Natural killer cell treated with Interleukin-12 subunit alpha and Interleukin-12 subunit beta and Interleukin-15 and Interleukin-18, amount 100 ng/mL, for 72 hours (primary cell): ENCODE measurements around the gene PPP1R15A. TPM values are rescaled to one million over a fixed set of nuclear protein-coding genes. Genes with fewer than 3 reads are reported as not detected.

Experiments used
- ATAC-seq, 2 donors: fragments of 150-1000 bp; cut with Tn5 transposase in 1 of 2; sonication (Bioruptor Pico), chemical (Tn5 transposase) in 1 of 2; 2 replicates each; pipeline ENCODE4 v1.10.0; 2021
- DNase-seq: peaks from one replicate; pipeline ENCODE4 v3.0.0; 2022; ENCODE audit warnings: low spot score
- H3K27ac Mint-ChIP-seq, 2 donors: 1 replicate in 1 of 2; 2 replicates in 1 of 2; pipeline ENCODE4 v1.8.0; 2022; ENCODE audit warnings: mixed read lengths in 2 of 2, mild to moderate bottlenecking in 1 of 2, moderate library complexity in 1 of 2
- H3K27me3 Mint-ChIP-seq, 2 donors: 1 replicate in 1 of 2; 2 replicates in 1 of 2; pipeline ENCODE4 v1.8.0; 2022; ENCODE audit warnings: mixed read lengths in 2 of 2
- H3K36me3 Mint-ChIP-seq: one replicate; pipeline ENCODE4 v1.8.0; 2022; ENCODE audit warnings: mixed read lengths
- H3K4me1 Mint-ChIP-seq, 2 donors: 1 replicate in 1 of 2; 2 replicates in 1 of 2; pipeline ENCODE4 v1.8.0; 2022; ENCODE audit warnings: low read depth in 2 of 2, mixed read lengths in 2 of 2, mild to moderate bottlenecking in 1 of 2
- H3K4me3 Mint-ChIP-seq: one replicate; pipeline ENCODE4 v1.8.0; 2022; ENCODE audit warnings: mixed read lengths
- H3K9me3 Mint-ChIP-seq: 2 replicates; pipeline ENCODE4 v1.8.0; 2022; ENCODE audit warnings: mixed read lengths
- total RNA-seq, 2 donors: library from RNA; stranded (reverse); gene quantifications; one replicate each; pipeline ENCODE4 v1.2.3, GENCODE V29; 2022

Gene PPP1R15A
- 100 to 1,000 TPM in 1 of 2 donors, 10 to 100 TPM in 1; 74.1 to 111 TPM for total RNA-seq

GRCh38 chr19:48872182-48872883 lies at the start of gene PPP1R15A:
TSS of gene PPP1R15A (plus strand) at chr19:48872421. CDS start at chr19:48873234, 813 bp downstream.
- peaks cover 4 to 8% of the 10 kb centered on the region in 2 donors for H3K27me3 Mint-ChIP-seq
- H3K36me3 Mint-ChIP-seq, result peaks cover 34% of the 10 kb centered on the region
- peak; percentile 74 to 84 for ATAC-seq
- peak within 1 kb of the TSS; percentile 100 for H3K4me3 Mint-ChIP-seq
- peak; percentile 97 for DNase-seq
- peak within 1 kb of the TSS; percentile 99 for H3K27ac Mint-ChIP-seq
- peaks cover 41 to 45% of the 10 kb centered on the region in 2 donors for H3K4me1 Mint-ChIP-seq
- H3K9me3 Mint-ChIP-seq, result no peaks in the 10 kb centered on the region

DNA sequence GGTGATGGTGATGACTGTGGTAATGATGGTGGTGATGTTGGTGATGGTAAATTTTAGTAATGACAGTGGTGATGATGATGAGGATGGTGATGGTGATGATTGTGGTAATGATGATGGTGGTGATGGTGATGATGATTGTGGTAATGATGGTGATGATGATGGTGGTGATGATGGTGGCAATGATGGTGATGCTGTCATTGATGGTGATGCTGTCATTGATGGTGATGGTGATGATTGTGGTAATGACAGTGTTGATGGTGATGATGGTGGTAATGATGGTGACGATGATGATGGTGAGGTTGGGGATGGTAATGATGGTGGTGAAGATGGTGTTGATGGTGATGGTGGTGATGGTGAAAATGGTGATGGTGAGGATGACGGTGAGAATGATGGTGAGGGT lies 49.7 kb upstream of the PPP1R15A start:
- ATAC-seq (no peak), DNase-seq (no peak)
- H3K27ac Mint-ChIP-seq, result no peak overlapping the region
- H3K9me3 Mint-ChIP-seq, result no peaks in the 10 kb centered on the region
- no peak overlapping the region for H3K4me3 Mint-ChIP-seq
- no peaks in the 10 kb centered on the region for H3K27me3 Mint-ChIP-seq
- no peaks in the 10 kb centered on the region for H3K4me1 Mint-ChIP-seq
- H3K36me3 Mint-ChIP-seq, result no peaks in the 10 kb centered on the region

- Mint-ChIP-seq H3K9me3 (no peaks in the 10 kb centered on the region), H3K36me3 (no peaks in the 10 kb centered on the region), H3K4me1 (no peaks in the 10 kb centered on the region), H3K27ac (no peak overlapping the region), H3K27me3 (no peaks in the 10 kb centered on the region), H3K4me3 (no peak overlapping the region)
- ATAC-seq (no peak), DNase-seq (no peak)
These were observed 45.6 kb upstream of the PPP1R15A start for GRCh38 chr19:48826606-48827020.

DNA sequence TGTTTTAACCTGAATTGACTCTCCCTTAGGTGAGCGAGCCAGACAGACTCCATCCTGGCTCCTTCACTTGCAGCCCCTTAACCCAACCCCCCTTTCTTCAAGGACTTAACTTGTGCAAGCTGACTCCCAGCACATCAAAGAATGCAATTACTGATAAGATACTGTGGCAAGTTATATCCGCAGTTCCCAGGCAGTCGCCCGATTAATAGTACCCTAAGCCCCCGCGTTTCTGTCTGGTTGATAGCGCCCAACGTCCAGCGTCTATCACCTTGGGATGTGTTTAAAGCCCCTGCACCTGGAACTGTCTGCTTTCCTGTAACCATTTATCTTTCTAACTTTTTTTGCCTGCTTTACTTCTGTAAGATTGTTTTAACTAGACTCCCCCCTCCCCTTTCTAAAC lies 42.1 kb upstream of the PPP1R15A start:
- Mint-ChIP-seq H3K4me1 (peaks cover 3 to 5% of the 10 kb centered on the region in 2 donors), H3K27ac (no peak overlapping the region), H3K9me3 (no peaks in the 10 kb centered on the region), H3K36me3 (no peaks in the 10 kb centered on the region), H3K4me3 (no peak overlapping the region), H3K27me3 (no peaks in the 10 kb centered on the region)
- ATAC-seq (no peak), DNase-seq (no peak)

DNA sequence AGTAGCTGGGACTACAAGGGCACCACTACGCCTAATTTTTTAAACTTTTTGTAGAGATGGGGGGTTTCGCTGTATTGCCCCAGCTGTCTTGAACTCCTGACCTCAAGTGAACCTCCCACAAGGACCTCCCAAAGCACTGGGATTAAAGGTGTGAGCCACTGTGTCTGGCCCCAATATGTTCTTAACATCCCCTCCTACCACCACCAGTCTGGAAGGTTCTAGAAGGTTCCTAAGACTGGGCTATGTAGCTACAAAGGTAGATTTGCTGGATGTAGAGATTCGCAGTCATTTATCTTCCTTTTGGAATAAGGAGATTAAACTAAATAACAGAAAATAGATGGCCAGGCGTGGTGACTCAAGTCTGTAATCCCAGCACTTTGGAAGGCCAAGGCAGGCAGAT lies 41.3 kb upstream of the PPP1R15A start:
- H3K27ac Mint-ChIP-seq, result no peak overlapping the region
- H3K27me3 Mint-ChIP-seq, result no peaks in the 10 kb centered on the region
- ATAC-seq, result no peak

DNA sequence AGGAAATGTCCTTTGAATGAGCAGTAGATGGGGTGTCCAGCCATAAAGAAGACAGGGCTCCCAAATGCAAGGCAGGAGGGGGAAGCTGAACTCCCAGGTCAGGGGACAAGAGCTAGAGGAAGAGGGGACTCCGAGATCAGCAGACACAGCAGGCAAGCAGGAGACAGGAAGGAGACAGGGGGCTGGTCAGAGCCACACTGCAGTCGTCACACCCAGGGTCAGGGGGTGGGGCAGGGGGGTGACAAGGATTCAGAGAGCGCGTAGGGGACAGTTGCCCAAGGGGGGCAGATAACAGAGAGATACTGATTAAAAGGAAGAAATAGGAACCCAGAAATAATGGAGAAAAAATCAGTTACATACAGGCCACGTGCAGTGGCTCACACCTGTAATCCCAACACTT lies 39.2 kb upstream of the PPP1R15A start:
- no peak overlapping the region for H3K27ac Mint-ChIP-seq
- no peak overlapping the region for H3K4me3 Mint-ChIP-seq
- H3K27me3 Mint-ChIP-seq, result peaks cover 0 to 7% of the 10 kb centered on the region in 2 donors
- ATAC-seq (no peak), DNase-seq (no peak)
- no peaks in the 10 kb centered on the region for H3K9me3 Mint-ChIP-seq
- no peaks in the 10 kb centered on the region for H3K36me3 Mint-ChIP-seq
- H3K4me1 Mint-ChIP-seq, result peaks cover 15 to 20% of the 10 kb centered on the region in 2 donors

More for the DNA sequence above, 41.3 kb upstream of the PPP1R15A start:
- no peak for DNase-seq
- Mint-ChIP-seq H3K36me3 (no peaks in the 10 kb centered on the region), H3K4me3 (no peak overlapping the region), H3K9me3 (no peaks in the 10 kb centered on the region), H3K4me1 (peaks cover 5 to 10% of the 10 kb centered on the region in 2 donors)

DNA sequence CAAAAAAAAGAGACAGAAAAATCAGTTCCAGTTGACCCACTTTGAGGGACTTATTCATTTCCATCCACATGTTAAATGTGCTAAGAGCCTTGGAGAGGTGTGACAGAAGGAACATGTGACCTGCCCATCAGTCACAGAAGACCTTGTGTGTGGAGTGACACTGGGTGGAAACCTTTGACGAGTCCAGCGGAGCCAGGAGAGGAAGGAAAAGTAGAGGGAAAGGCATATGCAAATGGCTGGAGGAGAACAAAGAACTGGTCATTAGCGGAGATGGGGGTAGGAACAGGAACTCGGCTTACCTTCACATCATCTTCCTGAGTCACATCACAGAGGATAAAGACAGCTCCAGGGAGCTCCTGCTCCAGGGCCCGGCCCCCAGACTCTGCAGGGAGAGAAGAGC lies 38.2 kb upstream of the PPP1R15A start:
- Mint-ChIP-seq H3K9me3 (no peaks in the 10 kb centered on the region), H3K4me1 (peaks cover 15 to 20% of the 10 kb centered on the region in 2 donors), H3K27me3 (peaks cover 0 to 7% of the 10 kb centered on the region in 2 donors), H3K27ac (no peak overlapping the region), H3K36me3 (no peaks in the 10 kb centered on the region), H3K4me3 (no peak overlapping the region)
- ATAC-seq, result no peak
- no peak for DNase-seq

DNA sequence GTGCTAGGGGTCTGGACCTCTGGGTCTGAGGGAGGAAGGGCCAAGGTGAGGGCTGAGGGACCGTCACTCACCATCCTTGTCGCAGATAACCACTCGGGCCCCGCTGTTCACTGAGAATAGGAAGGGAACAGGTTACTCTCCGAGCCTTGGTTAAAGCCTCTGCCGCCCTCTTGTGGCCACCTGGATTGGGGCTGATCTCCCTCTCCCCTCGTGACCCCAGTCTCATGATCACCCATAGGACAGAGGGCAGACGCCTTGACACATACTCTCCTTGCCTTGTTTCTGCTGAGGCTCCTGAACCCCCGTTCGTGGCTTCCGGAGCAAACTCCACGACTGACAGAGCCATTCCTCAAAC lies 36.5 kb upstream of the PPP1R15A start:
- H3K27me3 Mint-ChIP-seq, result peaks cover 0 to 7% of the 10 kb centered on the region in 2 donors
- H3K27ac Mint-ChIP-seq, result peak overlapping the region; percentile 20 to 80
- ATAC-seq (peak; percentile 89 to 90), DNase-seq (peak; percentile 86)
- H3K4me1 Mint-ChIP-seq, result peaks cover 15 to 20% of the 10 kb centered on the region in 2 donors
- H3K4me3 Mint-ChIP-seq, result peak overlapping the region; percentile 72
- no peaks in the 10 kb centered on the region for H3K36me3 Mint-ChIP-seq
- H3K9me3 Mint-ChIP-seq, result no peaks in the 10 kb centered on the region

DNA sequence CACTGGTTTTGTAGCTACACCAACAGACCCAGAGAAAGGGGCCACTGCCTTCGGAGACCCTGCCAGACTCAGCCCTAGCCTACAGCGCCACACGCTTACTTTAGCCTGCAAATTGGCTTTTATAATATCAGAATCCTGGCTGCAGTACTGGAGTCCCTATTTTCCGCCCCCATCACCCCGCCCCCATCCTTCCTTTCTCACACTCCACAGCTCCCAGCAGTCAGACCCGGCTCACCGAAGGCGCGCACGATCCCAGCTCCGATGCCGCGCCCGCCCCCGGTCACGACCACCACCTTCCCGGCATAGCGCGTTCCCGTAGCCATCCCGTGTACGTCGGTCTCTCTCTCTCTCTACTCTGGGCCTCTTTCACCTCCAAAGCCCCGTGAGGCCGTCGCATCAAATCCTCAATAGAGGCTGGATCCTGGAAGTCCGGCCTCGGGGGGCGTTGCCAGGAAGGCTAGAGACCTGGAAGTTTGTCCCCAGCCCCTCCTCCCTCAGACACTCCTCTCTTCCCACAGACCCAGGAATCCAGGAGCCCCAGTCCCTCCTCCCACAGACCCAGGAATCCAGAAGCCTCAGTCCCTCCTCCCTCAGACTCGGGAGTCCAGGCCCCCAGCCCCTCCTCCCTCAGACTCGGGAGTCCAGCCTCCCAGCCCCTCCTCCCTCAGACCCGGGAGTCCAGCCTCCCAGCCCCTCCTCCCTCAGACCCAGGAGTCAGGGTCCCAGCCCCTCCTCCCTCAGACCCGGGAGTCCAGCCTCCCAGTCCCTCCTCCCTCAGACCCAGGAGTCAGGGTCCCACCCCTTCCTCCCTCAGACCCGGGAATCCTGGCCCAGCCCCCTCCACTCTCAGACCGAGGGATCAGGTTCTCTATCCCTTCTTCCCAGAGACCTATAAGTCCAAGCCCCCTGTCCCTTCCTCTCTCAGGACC lies 35.9 kb upstream of the PPP1R15A start, which contains the start of gene HSD17B14:
TSS of gene HSD17B14 (minus strand) at position 403 of the 929 bp plus-strand sequence. CDS start at position 323, 80 bp downstream.
- DNase-seq, result no peak
- H3K4me1 Mint-ChIP-seq, result peaks cover 15 to 20% of the 10 kb centered on the region in 2 donors
- peaks cover 0 to 7% of the 10 kb centered on the region in 2 donors for H3K27me3 Mint-ChIP-seq
- H3K9me3 Mint-ChIP-seq, result no peaks in the 10 kb centered on the region
- no peaks in the 10 kb centered on the region for H3K36me3 Mint-ChIP-seq
- ATAC-seq, result no peak
- peak within 1 kb of the TSS; percentile 72 for H3K4me3 Mint-ChIP-seq
- peak within 1 kb of the TSS; percentile 20 to 89 for H3K27ac Mint-ChIP-seq

DNA sequence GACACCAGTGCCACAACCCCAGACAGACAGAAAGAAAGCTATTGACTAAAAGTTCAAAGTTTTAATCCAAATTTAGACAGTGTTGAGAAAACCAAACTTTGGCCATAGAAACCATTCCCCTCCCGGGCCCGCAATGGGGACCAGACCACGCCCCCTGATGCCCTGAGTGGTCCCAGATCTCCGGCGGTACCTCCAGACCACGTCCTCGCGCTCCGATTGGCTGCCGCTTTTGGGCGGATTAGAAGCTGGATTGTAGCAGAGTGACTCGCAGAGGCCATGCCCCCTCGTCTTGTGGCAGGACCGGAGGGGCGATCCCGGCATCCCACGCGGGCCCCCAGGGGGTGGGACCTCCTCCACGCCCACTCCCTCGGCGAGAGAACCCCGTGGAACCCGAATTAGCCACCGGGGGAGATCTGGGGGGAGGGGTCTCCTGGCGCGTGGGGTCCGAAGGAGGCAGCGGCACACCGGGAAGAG lies 35.1 kb upstream of the PPP1R15A start:
- Mint-ChIP-seq H3K4me3 (peak overlapping the region; percentile 72), H3K9me3 (no peaks in the 10 kb centered on the region), H3K36me3 (no peaks in the 10 kb centered on the region), H3K27ac (peak overlapping the region in 1 of 2 donors; percentile 89), H3K27me3 (peaks cover 0 to 7% of the 10 kb centered on the region in 2 donors), H3K4me1 (peaks cover 15 to 20% of the 10 kb centered on the region in 2 donors)
- peak; percentile 90 to 93 for ATAC-seq
- peak; percentile 84 for DNase-seq

- H3K27me3 Mint-ChIP-seq, result peaks cover 0 to 7% of the 10 kb centered on the region in 2 donors
- H3K4me3 Mint-ChIP-seq, result no peak overlapping the region
- DNase-seq (no peak), ATAC-seq (no peak)
- H3K4me1 Mint-ChIP-seq, result peaks cover 17 to 20% of the 10 kb centered on the region in 2 donors
- H3K27ac Mint-ChIP-seq, result no peak overlapping the region
- no peaks in the 10 kb centered on the region for H3K36me3 Mint-ChIP-seq
- H3K9me3 Mint-ChIP-seq, result no peaks in the 10 kb centered on the region
These were observed 34.5 kb upstream of the PPP1R15A start for GRCh38 chr19:48837687-48838086.

GRCh38 chr19:48841047-48841446 lies 31.2 kb upstream of the PPP1R15A start:
- peaks cover 0 to 7% of the 10 kb centered on the region in 2 donors for H3K27me3 Mint-ChIP-seq
- H3K4me1 Mint-ChIP-seq, result peaks cover 9 to 12% of the 10 kb centered on the region in 2 donors
- DNase-seq, result no peak
- H3K36me3 Mint-ChIP-seq, result no peaks in the 10 kb centered on the region
- H3K27ac Mint-ChIP-seq, result no peak overlapping the region
- H3K4me3 Mint-ChIP-seq, result no peak overlapping the region
- no peaks in the 10 kb centered on the region for H3K9me3 Mint-ChIP-seq
- ATAC-seq, result no peak

DNA sequence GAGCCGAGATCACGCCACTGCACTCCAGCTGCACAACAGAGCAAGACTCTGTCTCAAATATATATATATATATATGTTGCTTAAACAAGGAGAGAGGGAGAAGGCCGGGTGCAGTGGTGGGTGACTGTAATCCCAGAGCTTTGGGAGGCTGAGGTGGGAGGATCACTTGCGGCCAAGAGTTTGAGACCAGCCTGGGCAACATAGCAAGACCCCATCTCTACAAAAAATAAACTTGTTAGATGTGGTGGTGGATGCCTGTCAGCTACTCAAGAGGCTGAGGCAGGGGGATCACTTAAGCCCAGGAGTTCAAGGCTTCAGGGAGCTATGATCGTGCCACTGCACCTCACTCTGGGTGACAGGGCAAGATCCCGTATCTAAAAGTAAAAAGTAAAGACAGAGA lies 30.6 kb upstream of the PPP1R15A start:
- Mint-ChIP-seq H3K27me3 (peaks cover 0 to 4% of the 10 kb centered on the region in 2 donors), H3K9me3 (no peaks in the 10 kb centered on the region), H3K4me1 (peaks cover 5 to 8% of the 10 kb centered on the region in 2 donors), H3K36me3 (no peaks in the 10 kb centered on the region), H3K4me3 (no peak overlapping the region), H3K27ac (no peak overlapping the region)
- ATAC-seq, result no peak
- DNase-seq, result no peak
